Measurements from ENCODE around the gene ILF3. TPM values are rescaled to one million over a fixed set of nuclear protein-coding genes. Genes with fewer than 3 reads are reported as not detected.

ILF3 gene
- total RNA-seq, 4 donors from 2014 or later, result 122 to 232 (median 159) TPM

DNA sequence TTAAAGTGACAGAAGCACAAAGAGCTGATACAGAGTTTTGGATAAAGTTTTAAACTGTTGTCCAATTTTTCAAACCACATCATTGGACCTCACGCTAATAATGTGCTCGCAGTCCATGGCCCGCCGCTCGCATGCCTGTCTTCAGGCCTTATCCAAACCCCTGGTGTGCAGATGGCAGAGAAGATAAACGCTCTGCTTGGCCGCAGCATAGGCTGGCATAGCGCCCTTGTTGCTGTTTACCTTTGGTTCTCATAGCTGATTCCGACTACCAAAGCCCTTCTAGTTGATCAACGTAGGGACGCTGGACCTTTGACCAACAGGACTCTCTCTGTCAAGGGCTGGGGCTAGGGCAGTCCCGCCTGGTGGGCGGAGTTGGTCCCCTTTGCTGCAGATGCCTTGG, 23.6 kb downstream of the ILF3 start:
- Histone ChIP-seq H3K9me3 (no peaks in the 10 kb centered on the region), H3K36me3 (peaks cover 60 to 63% of the 10 kb centered on the region in 2 donors), H3K27ac (no peak overlapping the region), H3K4me1 (peaks cover 0 to 4% of the 10 kb centered on the region in 2 donors), H3K27me3 (no peaks in the 10 kb centered on the region), H3K4me3 (replicated peaks in 1 of 3) (no peak overlapping the region)
- intact Hi-C loops (cut with DNase I), result no loop called here
- TF ChIP-seq, protein P1, sequence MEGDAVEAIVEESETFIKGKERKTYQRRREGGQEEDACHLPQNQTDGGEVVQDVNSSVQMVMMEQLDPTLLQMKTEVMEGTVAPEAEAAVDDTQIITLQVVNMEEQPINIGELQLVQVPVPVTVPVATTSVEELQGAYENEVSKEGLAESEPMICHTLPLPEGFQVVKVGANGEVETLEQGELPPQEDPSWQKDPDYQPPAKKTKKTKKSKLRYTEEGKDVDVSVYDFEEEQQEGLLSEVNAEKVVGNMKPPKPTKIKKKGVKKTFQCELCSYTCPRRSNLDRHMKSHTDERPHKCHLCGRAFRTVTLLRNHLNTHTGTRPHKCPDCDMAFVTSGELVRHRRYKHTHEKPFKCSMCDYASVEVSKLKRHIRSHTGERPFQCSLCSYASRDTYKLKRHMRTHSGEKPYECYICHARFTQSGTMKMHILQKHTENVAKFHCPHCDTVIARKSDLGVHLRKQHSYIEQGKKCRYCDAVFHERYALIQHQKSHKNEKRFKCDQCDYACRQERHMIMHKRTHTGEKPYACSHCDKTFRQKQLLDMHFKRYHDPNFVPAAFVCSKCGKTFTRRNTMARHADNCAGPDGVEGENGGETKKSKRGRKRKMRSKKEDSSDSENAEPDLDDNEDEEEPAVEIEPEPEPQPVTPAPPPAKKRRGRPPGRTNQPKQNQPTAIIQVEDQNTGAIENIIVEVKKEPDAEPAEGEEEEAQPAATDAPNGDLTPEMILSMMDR (IDR thresholded peaks at IDR 0.05), result no peak
- TF ChIP-seq POLR2A (IDR thresholded peaks at IDR 0.05), result no peak
- no peak for DNase-seq
- 84 to 92% methylated on average over 13 of the region's 13 CpGs for WGBS, 2 donors

DNA sequence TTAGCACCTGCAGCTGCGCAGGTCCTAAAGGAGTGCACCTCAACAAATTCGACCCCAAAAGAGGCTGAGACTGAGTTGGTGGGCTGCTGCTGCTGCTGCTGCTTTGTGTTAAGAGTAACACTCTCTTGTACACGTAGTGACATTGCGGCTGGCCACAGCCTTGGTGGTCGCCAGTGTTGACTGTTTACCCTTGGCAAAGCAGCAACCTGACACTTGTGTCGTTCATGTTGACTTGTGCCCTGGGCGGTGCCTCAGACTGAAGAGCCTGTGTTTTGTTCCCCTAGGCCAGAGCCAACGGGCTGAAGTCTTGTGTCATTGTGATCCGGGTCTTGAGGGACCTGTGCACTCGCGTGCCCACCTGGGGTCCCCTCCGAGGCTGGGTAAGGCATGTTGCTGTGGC, 24.7 kb downstream of the ILF3 start:
- Histone ChIP-seq H3K36me3 (peaks cover 70% of the 10 kb centered on the region in 2 donors), H3K9me3 (no peaks in the 10 kb centered on the region), H3K4me1 (no peaks in the 10 kb centered on the region), H3K4me3 (replicated peaks in 1 of 3) (no peak overlapping the region), H3K27ac (no peak overlapping the region), H3K27me3 (no peaks in the 10 kb centered on the region)
- TF ChIP-seq, protein P1 (IDR thresholded peaks at IDR 0.05), result no peak
- no peak for TF ChIP-seq POLR2A (IDR thresholded peaks at IDR 0.05)
- no peak for DNase-seq
- intact Hi-C loops (cut with DNase I), result no loop called here
- WGBS, 2 donors, result 91 to 96% methylated on average over 9 to 12 of the region's 12 CpGs

DNA sequence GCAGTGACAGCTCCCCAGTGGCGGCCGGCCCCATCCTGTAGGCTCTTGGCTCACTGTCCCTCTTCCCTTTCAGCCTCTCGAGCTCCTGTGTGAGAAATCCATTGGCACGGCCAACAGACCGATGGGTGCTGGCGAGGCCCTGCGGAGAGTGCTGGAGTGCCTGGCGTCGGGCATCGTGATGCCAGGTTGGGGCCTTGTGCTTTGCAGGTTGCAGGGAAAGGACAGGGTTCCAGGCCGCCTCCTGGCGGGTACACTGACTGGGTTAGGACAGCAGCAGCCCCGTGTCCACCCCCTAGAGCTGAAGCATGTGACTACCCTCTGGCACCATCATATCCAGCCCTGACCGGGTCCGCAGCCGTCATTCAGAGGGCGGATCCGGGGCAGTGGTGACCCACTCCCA, 25.6 kb downstream of the ILF3 start:
- Histone ChIP-seq H3K9me3 (no peaks in the 10 kb centered on the region), H3K4me1 (no peaks in the 10 kb centered on the region), H3K27me3 (no peaks in the 10 kb centered on the region), H3K27ac (no peak overlapping the region), H3K4me3 (replicated peaks in 1 of 3) (no peak overlapping the region), H3K36me3 (peaks cover 78 to 79% of the 10 kb centered on the region in 2 donors)
- TF ChIP-seq POLR2A (IDR thresholded peaks at IDR 0.05), result no peak
- TF ChIP-seq, protein P1 (IDR thresholded peaks at IDR 0.05), result no peak
- WGBS, 2 donors, result 96 to 97% methylated on average over 5 to 17 of the region's 18 CpGs
- intact Hi-C loops (cut with DNase I), result no loop called here
- no peak for DNase-seq

DNA sequence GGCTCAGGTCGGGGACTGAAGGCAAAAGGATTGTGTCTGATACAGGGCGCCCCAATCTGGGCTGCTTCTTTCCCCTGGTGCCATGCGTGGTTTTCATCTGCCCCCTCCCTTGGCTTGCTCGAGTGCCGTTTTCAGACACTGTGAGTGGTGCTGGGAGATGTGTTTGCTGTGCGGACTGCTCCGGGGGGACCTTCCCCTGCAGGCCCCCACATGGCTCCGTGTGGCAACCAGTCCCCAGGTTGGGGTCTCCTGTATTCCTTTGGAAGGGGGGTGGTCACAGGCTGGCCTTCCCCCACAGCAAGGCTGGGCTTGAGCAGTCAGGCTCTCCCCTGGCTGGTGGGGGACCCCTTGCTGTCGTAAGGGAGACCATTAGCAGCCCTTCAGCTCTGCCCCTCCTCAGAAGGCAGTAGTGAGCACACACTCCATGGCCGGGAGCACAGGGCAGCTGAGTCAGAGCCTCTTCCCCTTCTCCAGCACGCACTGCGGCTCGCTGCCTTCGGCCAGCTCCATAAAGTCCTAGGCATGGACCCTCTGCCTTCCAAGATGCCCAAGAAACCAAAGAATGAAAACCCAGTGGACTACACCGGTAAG, 26.5 kb downstream of the ILF3 start:
- TF ChIP-seq POLR2A (IDR thresholded peaks at IDR 0.05), result no peak
- TF ChIP-seq, protein P1 (IDR thresholded peaks at IDR 0.05), result no peak
- Histone ChIP-seq H3K4me3 (replicated peaks in 1 of 3) (no peak overlapping the region), H3K4me1 (no peaks in the 10 kb centered on the region), H3K36me3 (peaks cover 85 to 86% of the 10 kb centered on the region in 2 donors), H3K9me3 (no peaks in the 10 kb centered on the region), H3K27ac (no peak overlapping the region), H3K27me3 (no peaks in the 10 kb centered on the region)
- intact Hi-C loops (cut with DNase I), result no loop called here
- DNase-seq, result no peak
- WGBS, 2 donors, result 91 to 94% methylated on average over 11 to 15 of the region's 15 CpGs

DNA sequence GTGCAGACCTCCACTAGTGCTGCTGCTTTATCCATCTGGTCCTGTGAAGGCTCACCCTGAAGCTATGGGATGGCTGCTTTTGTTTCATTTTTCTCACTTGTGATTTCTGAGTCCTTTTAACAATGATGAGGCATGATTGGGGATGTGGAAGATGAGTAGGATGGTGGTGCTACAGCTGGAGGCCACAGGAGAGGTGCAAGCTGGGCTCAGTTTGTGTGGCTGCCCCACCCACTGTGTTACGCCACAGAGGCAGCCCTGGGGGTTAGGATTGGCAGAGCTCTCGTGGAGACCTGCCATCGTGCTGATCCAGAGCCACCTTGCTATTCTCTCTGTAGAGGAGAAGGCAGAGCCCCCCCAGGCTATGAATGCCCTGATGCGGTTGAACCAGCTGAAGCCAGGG, 27.5 kb downstream of the ILF3 start:
- H3K9me3 ChIP-seq, result no peaks in the 10 kb centered on the region
- DNase-seq, result no peak
- no peak overlapping the region for H3K27ac ChIP-seq
- H3K36me3 ChIP-seq, result peaks cover 94 to 96% of the 10 kb centered on the region in 2 donors
- no peaks in the 10 kb centered on the region for H3K27me3 ChIP-seq
- no peak for TF ChIP-seq POLR2A (IDR thresholded peaks at IDR 0.05)
- TF ChIP-seq, protein P1 (IDR thresholded peaks at IDR 0.05), result no peak
- intact Hi-C loops (cut with DNase I), result no loop called here
- WGBS, 2 donors, result 95 to 100% methylated on average over 1 to 4 of the region's 4 CpGs
- H3K4me1 ChIP-seq, result no peaks in the 10 kb centered on the region
- no peak overlapping the region for H3K4me3 ChIP-seq (replicated peaks in 1 of 3)

Data from thyroid gland (tissue), 4 donors.